Left lung (tissue), 10 donors: ENCODE measurements around the gene ATXN1. TPM values are rescaled to one million over a fixed set of nuclear protein-coding genes. Genes with fewer than 3 reads are reported as not detected.
A peak's percentile ranks its signal among the peaks of the same experiment; 100 is the strongest.
"Not testable (repeated sequence)": the region's sequence is repeated elsewhere in the genome, so short reads cannot be mapped to it uniquely, and the experiment has no call there.

Experiments
- ATAC-seq: fragments of 200-7000 bp; cut with Tn5 transposase; one replicate; pipeline ENCODE4 v1.9.1; 2020; ENCODE audit warnings: moderate library complexity
- DNase-seq, 4 donors: peaks; one replicate each; pipeline ENCODE4 v3.0.0-alpha.2; 2013 to 2020
- H3K27ac ChIP-seq, 2 donors: fragments of 200-600 bp; sonication (generic) in 1 of 2; one replicate each; pipeline versions ENCODE4 v1.5.0 to v1.8.0; 2020 to 2021
- H3K27me3 ChIP-seq, 2 donors: fragments of 200-600 bp; sonication (generic) in 1 of 2; one replicate each; pipeline versions ENCODE4 v1.5.0 to v1.8.0; 2020 to 2021
- H3K36me3 ChIP-seq, 2 donors: fragments of 200-600 bp; sonication (generic) in 1 of 2; one replicate each; pipeline versions ENCODE4 v1.5.0 to v1.8.0; 2020 to 2021
- H3K4me1 ChIP-seq, 2 donors: fragments of 200-600 bp; one replicate each; pipeline ENCODE4 v1.8.0; 2021
- H3K4me3 ChIP-seq, 2 donors: fragments of 200-600 bp; sonication (generic) in 1 of 2; one replicate each; pipeline versions ENCODE4 v1.5.0 to v1.8.0; 2020 to 2021; ENCODE audit warnings: mild to moderate bottlenecking in 1 of 2
- H3K9me3 ChIP-seq, 2 donors: fragments of 200-600 bp; sonication (generic) in 1 of 2; one replicate each; pipeline versions ENCODE4 v1.5.0 to v1.8.0; 2020 to 2021
- intact Hi-C, 2 donors: fragments of 100-400 bp; cut with DNase I; formaldehyde crosslinking; loops; one replicate each; pipeline versions ENCODE4 v1.11.2 to v1.14.2; 2022
- polyA plus RNA-seq, 6 donors: library from polyadenylated mRNA; unstranded; fragments of 120-200 nt; gene quantifications; one replicate each; pipeline ENCODE4 v1.2.1, GENCODE V29; 2013; ENCODE audit not compliant: insufficient read length in 6 of 6
- total RNA-seq, 2 donors: library from RNA; stranded (reverse); fragmentation: NEBNext Ultra II Directional; extraction: Animal tissue kit (Norgen Biotek cat#: 25700); gene quantifications; one replicate each; pipeline ENCODE4 v1.2.1, GENCODE V29; 2021
- TF ChIP-seq, protein P1 (sequence below), 2 donors: fragments of 200-600 bp; sonication (generic) in 1 of 2; IDR thresholded peaks; one replicate each; pipeline versions ENCODE4 v1.5.0 to v1.8.0; 2021; ENCODE audit warnings: antibody characterized with exemption in 2 of 2
- donor health status: DM: no; HTN: yes; CAD: no.
- donor health status: DM: no; HTN: no; CAD: no.

The ATXN1 gene
- total and polyA plus RNA-seq, 8 donors, result 23.3 to 67.4 (median 27.3) TPM

DNA sequence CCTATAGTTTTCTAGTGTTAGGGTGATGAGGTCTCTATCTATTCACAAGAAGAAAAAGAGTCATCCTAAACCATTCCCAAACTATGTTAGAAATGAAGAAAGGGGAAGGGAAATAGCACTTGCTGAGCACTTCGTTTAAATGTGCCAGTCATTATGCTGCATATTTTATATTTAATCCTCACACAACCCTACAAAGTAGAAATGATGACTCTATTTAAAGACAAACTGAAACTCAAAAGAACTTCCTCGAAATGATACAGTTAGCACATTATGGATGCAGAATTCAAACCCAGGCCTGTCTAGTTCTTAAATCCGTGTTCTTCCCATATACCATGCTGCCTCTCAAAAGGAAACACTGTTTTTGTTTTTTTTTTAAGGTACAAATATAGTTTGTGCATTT is 348.3 kb downstream of the ATXN1 start:
- ATAC-seq (no peak), DNase-seq (no peak)
- Histone ChIP-seq H3K9me3 (no peaks in the 10 kb centered on the region), H3K4me3 (no peak overlapping the region), H3K4me1 (peaks cover 0 to 13% of the 10 kb centered on the region in 2 donors), H3K27me3 (no peaks in the 10 kb centered on the region), H3K27ac (no peak overlapping the region), H3K36me3 (no peaks in the 10 kb centered on the region)
- intact Hi-C loops, result loop anchor here in 1 of 2 donors (5.0 kb wide), 1 partner anchor 76 kb away; no protein-coding TSS in a partner anchor
- TF ChIP-seq, protein P1, sequence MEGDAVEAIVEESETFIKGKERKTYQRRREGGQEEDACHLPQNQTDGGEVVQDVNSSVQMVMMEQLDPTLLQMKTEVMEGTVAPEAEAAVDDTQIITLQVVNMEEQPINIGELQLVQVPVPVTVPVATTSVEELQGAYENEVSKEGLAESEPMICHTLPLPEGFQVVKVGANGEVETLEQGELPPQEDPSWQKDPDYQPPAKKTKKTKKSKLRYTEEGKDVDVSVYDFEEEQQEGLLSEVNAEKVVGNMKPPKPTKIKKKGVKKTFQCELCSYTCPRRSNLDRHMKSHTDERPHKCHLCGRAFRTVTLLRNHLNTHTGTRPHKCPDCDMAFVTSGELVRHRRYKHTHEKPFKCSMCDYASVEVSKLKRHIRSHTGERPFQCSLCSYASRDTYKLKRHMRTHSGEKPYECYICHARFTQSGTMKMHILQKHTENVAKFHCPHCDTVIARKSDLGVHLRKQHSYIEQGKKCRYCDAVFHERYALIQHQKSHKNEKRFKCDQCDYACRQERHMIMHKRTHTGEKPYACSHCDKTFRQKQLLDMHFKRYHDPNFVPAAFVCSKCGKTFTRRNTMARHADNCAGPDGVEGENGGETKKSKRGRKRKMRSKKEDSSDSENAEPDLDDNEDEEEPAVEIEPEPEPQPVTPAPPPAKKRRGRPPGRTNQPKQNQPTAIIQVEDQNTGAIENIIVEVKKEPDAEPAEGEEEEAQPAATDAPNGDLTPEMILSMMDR (IDR thresholded peaks at IDR 0.05), result no peak

DNA sequence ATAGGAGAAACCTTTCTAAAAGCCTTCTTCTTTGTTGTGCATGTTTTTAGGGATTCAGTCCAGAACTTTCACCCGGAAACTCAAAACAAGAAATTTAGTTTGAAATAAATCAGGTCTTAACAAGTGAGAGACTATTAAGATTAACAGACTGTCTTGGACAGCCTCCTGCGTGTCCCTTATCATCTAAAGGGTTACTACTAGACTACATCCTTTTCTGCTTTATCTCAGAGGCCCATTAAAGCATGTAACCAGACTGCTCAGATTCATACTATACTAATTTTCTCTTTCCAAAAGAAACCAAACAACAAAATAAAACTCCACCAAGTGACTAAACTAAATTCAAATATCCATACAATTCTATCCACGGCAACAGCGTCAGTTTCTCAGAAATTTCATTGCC is 349.1 kb downstream of the ATXN1 start:
- intact Hi-C loops, result loop anchor here in 1 of 2 donors (5.0 kb wide), 1 partner anchor 75 kb away; no protein-coding TSS in a partner anchor
- ATAC-seq, result no peak
- no peaks in the 10 kb centered on the region for H3K9me3 ChIP-seq
- TF ChIP-seq, protein P1 (IDR thresholded peaks at IDR 0.05), result no peak
- DNase-seq, result no peak
- no peaks in the 10 kb centered on the region for H3K36me3 ChIP-seq
- no peak overlapping the region for H3K4me3 ChIP-seq
- no peaks in the 10 kb centered on the region for H3K27me3 ChIP-seq
- no peak overlapping the region for H3K27ac ChIP-seq
- peaks cover 0 to 13% of the 10 kb centered on the region in 2 donors for H3K4me1 ChIP-seq

DNA sequence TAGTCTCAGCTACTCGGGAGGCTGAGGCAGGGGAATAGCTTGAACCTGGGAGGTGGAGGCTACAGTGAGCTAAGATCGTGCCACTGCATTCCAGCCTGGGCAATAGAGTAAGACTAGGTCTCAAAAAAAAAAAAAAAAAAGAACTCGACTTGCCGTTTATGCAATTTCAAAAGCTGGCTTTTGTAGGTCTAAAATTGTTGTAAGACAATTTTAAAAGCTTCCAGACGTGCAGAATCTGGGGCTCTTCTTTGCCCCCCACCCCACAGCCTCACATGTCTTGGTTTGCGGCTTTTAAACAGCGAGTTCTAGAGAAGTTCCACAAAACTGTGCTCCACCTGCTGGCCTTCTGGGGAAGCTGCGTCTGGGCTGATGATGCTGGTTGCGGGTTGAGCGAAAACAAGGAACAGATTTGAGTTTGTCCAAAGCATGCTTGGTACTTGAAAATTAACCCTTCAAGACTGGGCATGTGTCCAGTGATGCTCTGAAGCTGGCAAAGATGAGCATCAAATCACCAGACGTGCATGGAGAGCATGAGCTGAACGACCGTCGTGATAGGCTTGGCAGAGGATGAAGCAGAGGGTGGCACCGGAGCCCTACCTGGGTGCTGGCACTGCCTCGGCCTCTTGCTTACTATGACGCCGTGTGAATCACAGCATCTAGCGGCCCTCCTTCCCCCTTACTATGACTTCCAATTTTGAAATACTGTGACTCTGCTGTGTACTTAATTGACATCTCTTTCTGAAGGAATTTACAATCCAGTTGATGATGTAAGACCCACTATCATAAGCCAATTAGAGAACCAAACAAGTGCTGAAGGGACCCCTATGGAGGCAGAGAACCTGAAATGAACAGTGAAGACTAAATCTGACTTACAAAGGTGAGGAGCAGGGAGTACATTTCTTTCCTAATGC is 351.5 kb downstream of the ATXN1 start:
- peak in 2 of 4 donors; percentile 54 to 57 for DNase-seq

DNA sequence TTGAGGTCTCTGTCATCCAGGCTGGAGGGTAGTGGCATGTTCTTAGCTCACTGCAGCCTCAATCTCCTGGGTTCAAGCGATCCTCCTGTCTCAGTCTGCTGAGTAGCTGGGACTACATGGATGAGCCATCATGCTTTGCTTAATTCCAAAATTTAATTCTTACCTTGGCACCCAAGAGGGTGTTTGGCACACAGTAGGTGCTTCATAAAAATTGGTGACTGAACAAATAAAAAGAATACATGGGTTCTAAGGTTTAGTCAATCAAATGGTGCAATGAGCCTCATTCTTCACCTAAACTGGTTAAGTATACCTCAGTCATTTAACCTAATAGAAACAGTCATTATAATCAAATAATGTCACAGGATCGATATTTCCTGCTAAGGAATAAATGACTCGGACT is 352.5 kb downstream of the ATXN1 start:
- H3K27ac ChIP-seq, result no peak overlapping the region
- H3K27me3 ChIP-seq, result no peaks in the 10 kb centered on the region
- H3K9me3 ChIP-seq, result no peaks in the 10 kb centered on the region
- TF ChIP-seq, protein P1 (IDR thresholded peaks at IDR 0.05), result no peak
- H3K36me3 ChIP-seq, result no peaks in the 10 kb centered on the region
- DNase-seq (no peak), ATAC-seq (no peak)
- H3K4me3 ChIP-seq, result no peak overlapping the region
- intact Hi-C loops, result no loop called here
- H3K4me1 ChIP-seq, result peaks cover 0 to 24% of the 10 kb centered on the region in 2 donors

More for the DNA sequence above, 351.5 kb downstream of the ATXN1 start:
- peaks cover 0 to 30% of the 10 kb centered on the region in 2 donors for H3K4me1 ChIP-seq
- H3K27ac ChIP-seq, result no peak overlapping the region
- H3K4me3 ChIP-seq, result no peak overlapping the region
- ATAC-seq, result peak; percentile 84
- H3K9me3 ChIP-seq, result no peaks in the 10 kb centered on the region
- intact Hi-C loops, result loop anchor here in 1 of 2 donors (5.0 kb wide), 1 partner anchor 72 kb away; no protein-coding TSS in a partner anchor
- TF ChIP-seq, protein P1 (IDR thresholded peaks at IDR 0.05), result peak; percentile 64 to 73
- no peaks in the 10 kb centered on the region for H3K36me3 ChIP-seq
- H3K27me3 ChIP-seq, result no peaks in the 10 kb centered on the region

DNA sequence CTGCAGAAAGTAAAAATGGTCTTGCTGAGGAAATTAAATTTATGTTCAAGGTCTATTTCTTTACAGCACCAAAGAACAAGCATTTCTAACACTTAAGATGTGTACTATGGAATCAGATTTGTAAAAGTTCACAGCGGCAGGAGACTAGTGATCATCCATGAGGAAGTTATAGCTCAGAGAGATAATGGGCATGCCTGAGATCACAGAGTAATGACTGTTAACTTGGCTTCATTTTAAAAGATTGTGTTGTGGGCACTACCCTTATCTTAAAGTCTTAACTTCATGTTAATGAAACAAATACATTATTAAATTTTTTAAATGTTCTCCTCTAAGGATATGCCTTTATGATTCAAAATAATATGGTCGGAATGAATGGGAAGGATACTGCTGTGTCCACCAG is 354.3 kb downstream of the ATXN1 start:
- Histone ChIP-seq H3K27ac (peak overlapping the region in 1 of 2 donors; percentile 69), H3K4me3 (no peak overlapping the region), H3K4me1 (peaks cover 0 to 18% of the 10 kb centered on the region in 2 donors), H3K27me3 (no peaks in the 10 kb centered on the region), H3K36me3 (no peaks in the 10 kb centered on the region), H3K9me3 (no peaks in the 10 kb centered on the region)
- TF ChIP-seq, protein P1 (IDR thresholded peaks at IDR 0.05), result no peak
- DNase-seq (no peak), ATAC-seq (no peak)
- intact Hi-C loops, result no loop called here

DNA sequence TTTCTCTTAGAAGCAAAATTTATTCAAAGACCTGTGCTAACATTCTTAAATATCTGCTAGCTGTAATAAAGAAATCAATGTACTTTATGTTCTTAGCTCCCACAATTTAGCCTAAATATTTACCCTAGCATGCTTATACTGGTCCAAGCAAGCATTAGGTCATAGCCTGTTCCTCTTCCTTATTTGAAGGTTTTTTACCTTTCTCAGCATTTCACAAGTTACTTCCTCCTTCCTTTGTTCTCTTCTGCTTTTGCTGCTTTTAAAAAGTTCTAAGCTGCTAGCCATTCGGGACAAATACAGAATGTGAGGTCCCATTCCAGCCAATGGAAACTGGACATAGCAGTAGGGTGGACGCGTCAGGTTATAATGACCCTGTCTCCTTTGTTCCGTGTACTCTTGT is 354.7 kb downstream of the ATXN1 start:
- intact Hi-C loops, H3K27me3 ChIP-seq, H3K4me3 ChIP-seq, DNase-seq, ATAC-seq, H3K36me3 ChIP-seq, H3K9me3 ChIP-seq: not testable (repeated sequence)
- peaks cover 0 to 18% of the 10 kb centered on the region in 2 donors for H3K4me1 ChIP-seq
- H3K27ac ChIP-seq, result peak overlapping the region in 1 of 2 donors; percentile 69
